HG03108 (cell line): ENCODE measurements around the gene SEMA5A.
"Not testable (repeated sequence)": the region's sequence is repeated elsewhere in the genome, so short reads cannot be mapped to it uniquely, and the experiment has no call there.

Experiments used
- ATAC-seq: cut with Tn5 transposase; IDR thresholded peaks from one replicate; pipeline ENCODE4 v1.9.1; 2021; ENCODE audit warnings: moderate library complexity; ENCODE audit not compliant: unreplicated experiment

Gene SEMA5A

GRCh38 chr5:9374025-9374424, 171.8 kb downstream of the SEMA5A start:
- ATAC-seq: no peak

- ATAC-seq: no peak
These were observed 172.3 kb downstream of the SEMA5A start for GRCh38 chr5:9373571-9373970.

- no peak for ATAC-seq
These were observed 175.6 kb downstream of the SEMA5A start for GRCh38 chr5:9370256-9370655.

GRCh38 chr5:9365512-9365911, 180.4 kb downstream of the SEMA5A start:
- no peak for ATAC-seq

GRCh38 chr5:9363449-9363848, 182.4 kb downstream of the SEMA5A start:
- peak; percentile 8 for ATAC-seq

- peak; percentile 52 for ATAC-seq
These were observed 182.8 kb downstream of the SEMA5A start for GRCh38 chr5:9363026-9363425.

- peak; percentile 52 for ATAC-seq
These were observed 183.3 kb downstream of the SEMA5A start for GRCh38 chr5:9362600-9362999.

GRCh38 chr5:9361835-9362234, 184.0 kb downstream of the SEMA5A start:
- ATAC-seq: peak; percentile 48

GRCh38 chr5:9358961-9359685, 186.8 kb downstream of the SEMA5A start:
- ATAC-seq: no peak

GRCh38 chr5:9356351-9356825, 189.5 kb downstream of the SEMA5A start:
- no peak for ATAC-seq

- no peak for ATAC-seq
These were observed 191.4 kb downstream of the SEMA5A start for GRCh38 chr5:9354336-9355081.

- not testable (repeated sequence) for ATAC-seq
These were observed 192.8 kb downstream of the SEMA5A start for GRCh38 chr5:9353048-9353447.

- no peak for ATAC-seq
These were observed 194.3 kb downstream of the SEMA5A start for GRCh38 chr5:9351546-9351945.

- no peak for ATAC-seq
These were observed 195.5 kb downstream of the SEMA5A start for GRCh38 chr5:9350301-9350797.

GRCh38 chr5:9348401-9348996, 197.4 kb downstream of the SEMA5A start:
- ATAC-seq: no peak

GRCh38 chr5:9347541-9348295, 198.2 kb downstream of the SEMA5A start:
- ATAC-seq: no peak

- no peak for ATAC-seq
These were observed 198.8 kb downstream of the SEMA5A start for GRCh38 chr5:9347032-9347431.

GRCh38 chr5:9344751-9345240, 201.1 kb downstream of the SEMA5A start:
- ATAC-seq: no peak

GRCh38 chr5:9343146-9343850, 202.6 kb downstream of the SEMA5A start:
- ATAC-seq: no peak

- no peak for ATAC-seq
These were observed 203.6 kb downstream of the SEMA5A start for GRCh38 chr5:9342161-9342787.
